OCI-LY3 (cell line): ENCODE measurements around the gene SLC6A12.

Experiments used
- H2AFZ ChIP-seq: fragments of 200-600, 300-600 bp; shearing (Covaris generic); 2 replicates; pipeline ENCODE4 v1.6.0; 2014; ENCODE audit warnings: antibody characterized with exemption, low read depth, low read length
- H3K27ac ChIP-seq: fragments of 200-600, 300-600 bp; sonication (generic); 2 replicates; pipeline ENCODE4 v1.5.1; 2014; ENCODE audit warnings: mild to moderate bottlenecking, low read length, moderate library complexity, mixed read lengths
- H3K27me3 ChIP-seq: fragments of 200-600, 300-600 bp; sonication (generic); 2 replicates; pipeline ENCODE4 v1.6.1; 2014; ENCODE audit warnings: low read depth, low read length, mixed read lengths
- H3K36me3 ChIP-seq: fragments of 200-600, 300-600 bp; sonication (generic); replicated peaks from 2 replicates; pipeline ENCODE3; 2014; ENCODE audit warnings: low read depth, low read length, mixed read lengths
- H3K4me1 ChIP-seq: fragments of 300-600, 200-600 bp; sonication (generic); 2 replicates; pipeline ENCODE4 v1.6.1; 2014; ENCODE audit warnings: low read length, mixed read lengths
- H3K4me2 ChIP-seq: fragments of 200-600, 300-600 bp; sonication (generic); 2 replicates; pipeline ENCODE4 v1.6.1; 2014; ENCODE audit warnings: low read length, mixed read lengths
- H3K4me3 ChIP-seq: fragments of 300-600, 200-600 bp; sonication (generic); 2 replicates; pipeline ENCODE4 v1.5.1; 2014; ENCODE audit warnings: antibody characterized with exemption, mild to moderate bottlenecking, low read length, moderate library complexity
- H3K79me2 ChIP-seq: fragments of 300-600, 200-600 bp; shearing (Covaris generic); 2 replicates; pipeline ENCODE4 v1.6.1; 2014; ENCODE audit warnings: mild to moderate bottlenecking, low read length, mixed read lengths
- H3K9ac ChIP-seq: fragments of 300-600, 200-600 bp; shearing (Covaris generic); 2 replicates; pipeline ENCODE4 v1.6.0; 2014; ENCODE audit warnings: mild to moderate bottlenecking, low read length, moderate library complexity
- H3K9me3 ChIP-seq: fragments of 200-600, 300-600 bp; shearing (Covaris generic); 2 replicates; pipeline ENCODE4 v1.6.1; 2014; ENCODE audit warnings: low read length, mixed read lengths; ENCODE audit not compliant: insufficient read depth
- H4K20me1 ChIP-seq: fragments of 200-600, 300-600 bp; sonication (generic); 2 replicates; pipeline ENCODE4 v1.6.1; 2016; ENCODE audit warnings: low read length, mixed read lengths; ENCODE audit not compliant: insufficient read depth
- EZH2phosphoT487 ChIP-seq: fragments of 200-600 bp; shearing (Covaris generic); IDR thresholded peaks from 2 replicates; pipeline ENCODE4 v1.6.1; 2018; ENCODE audit warnings: antibody characterized with exemption, mixed run types, low read depth
- TF ChIP-seq, protein P1 (sequence below): fragments of 200-600, 300-600 bp; sonication (generic); IDR thresholded peaks from 2 replicates; pipeline ENCODE4 v1.5.1; 2014; ENCODE audit warnings: antibody characterized with exemption, low read length, low read depth

Gene SLC6A12

GRCh38 chr12:254039-254438, 40.1 kb upstream of the SLC6A12 start:
- no peaks in the 10 kb centered on the region for H3K79me2 ChIP-seq
- H3K4me2 ChIP-seq = no peak overlapping the region
- H2AFZ ChIP-seq = no peak overlapping the region
- no peaks in the 10 kb centered on the region for H3K36me3 ChIP-seq
- no peaks in the 10 kb centered on the region for H3K4me1 ChIP-seq
- H4K20me1 ChIP-seq = no peaks in the 10 kb centered on the region
- H3K27ac ChIP-seq = no peak overlapping the region
- no peak overlapping the region for H3K9ac ChIP-seq
- H3K4me3 ChIP-seq = no peak overlapping the region
- no peaks in the 10 kb centered on the region for H3K9me3 ChIP-seq
- TF ChIP-seq EZH2phosphoT487 = no peak
- TF ChIP-seq, protein P1, sequence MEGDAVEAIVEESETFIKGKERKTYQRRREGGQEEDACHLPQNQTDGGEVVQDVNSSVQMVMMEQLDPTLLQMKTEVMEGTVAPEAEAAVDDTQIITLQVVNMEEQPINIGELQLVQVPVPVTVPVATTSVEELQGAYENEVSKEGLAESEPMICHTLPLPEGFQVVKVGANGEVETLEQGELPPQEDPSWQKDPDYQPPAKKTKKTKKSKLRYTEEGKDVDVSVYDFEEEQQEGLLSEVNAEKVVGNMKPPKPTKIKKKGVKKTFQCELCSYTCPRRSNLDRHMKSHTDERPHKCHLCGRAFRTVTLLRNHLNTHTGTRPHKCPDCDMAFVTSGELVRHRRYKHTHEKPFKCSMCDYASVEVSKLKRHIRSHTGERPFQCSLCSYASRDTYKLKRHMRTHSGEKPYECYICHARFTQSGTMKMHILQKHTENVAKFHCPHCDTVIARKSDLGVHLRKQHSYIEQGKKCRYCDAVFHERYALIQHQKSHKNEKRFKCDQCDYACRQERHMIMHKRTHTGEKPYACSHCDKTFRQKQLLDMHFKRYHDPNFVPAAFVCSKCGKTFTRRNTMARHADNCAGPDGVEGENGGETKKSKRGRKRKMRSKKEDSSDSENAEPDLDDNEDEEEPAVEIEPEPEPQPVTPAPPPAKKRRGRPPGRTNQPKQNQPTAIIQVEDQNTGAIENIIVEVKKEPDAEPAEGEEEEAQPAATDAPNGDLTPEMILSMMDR = no peak
- H3K27me3 ChIP-seq = peaks cover 18% of the 10 kb centered on the region; the same call in 1 of the 2 replicates

- Histone ChIP-seq H3K27ac (no peak overlapping the region), H3K79me2 (no peaks in the 10 kb centered on the region), H3K27me3 (peaks cover 18% of the 10 kb centered on the region; the same call in 1 of the 2 replicates), H3K9me3 (no peaks in the 10 kb centered on the region), H3K4me3 (no peak overlapping the region), H4K20me1 (no peaks in the 10 kb centered on the region), H3K4me1 (no peaks in the 10 kb centered on the region), H2AFZ (no peak overlapping the region), H3K9ac (no peak overlapping the region), H3K36me3 (no peaks in the 10 kb centered on the region), H3K4me2 (no peak overlapping the region)
- TF ChIP-seq EZH2phosphoT487 = no peak
- TF ChIP-seq, protein P1 = no peak
These were observed 39.3 kb upstream of the SLC6A12 start for GRCh38 chr12:253116-253831.

DNA sequence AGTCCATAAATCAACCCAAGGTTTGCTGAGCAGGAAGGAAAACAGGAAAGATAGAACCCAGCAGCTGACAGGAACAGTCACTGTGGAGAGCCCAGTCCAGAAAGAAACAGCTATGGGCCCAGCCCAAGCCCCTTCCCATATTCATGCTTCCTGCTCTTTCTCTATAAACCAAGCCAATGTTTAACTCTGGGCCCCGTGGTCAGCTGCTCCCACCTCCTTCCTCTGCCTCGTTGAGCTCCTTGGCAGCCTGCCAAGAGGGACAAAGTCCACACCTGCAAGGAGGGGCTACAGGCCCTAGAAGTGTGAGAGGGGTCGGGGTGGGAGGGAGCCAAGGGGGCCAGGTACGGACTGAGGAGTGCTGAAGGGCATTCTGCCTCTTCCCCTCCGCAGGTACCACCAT, 38.7 kb upstream of the SLC6A12 start:
- H3K9me3 ChIP-seq = no peaks in the 10 kb centered on the region
- H4K20me1 ChIP-seq = no peaks in the 10 kb centered on the region
- no peak overlapping the region for H2AFZ ChIP-seq
- TF ChIP-seq, protein P1 = no peak
- no peak for TF ChIP-seq EZH2phosphoT487
- no peaks in the 10 kb centered on the region for H3K36me3 ChIP-seq
- no peak overlapping the region for H3K4me3 ChIP-seq
- H3K9ac ChIP-seq = no peak overlapping the region
- H3K79me2 ChIP-seq = no peaks in the 10 kb centered on the region
- no peak overlapping the region for H3K4me2 ChIP-seq
- no peak overlapping the region for H3K27ac ChIP-seq
- H3K27me3 ChIP-seq = peaks cover 11% of the 10 kb centered on the region; the same call in 1 of the 2 replicates
- no peaks in the 10 kb centered on the region for H3K4me1 ChIP-seq

GRCh38 chr12:247271-247670, 33.3 kb upstream of the SLC6A12 start:
- Histone ChIP-seq H3K9me3 (peaks cover 5% of the 10 kb centered on the region; the same call in 1 of the 2 replicates), H3K27ac (no peak overlapping the region), H3K36me3 (no peaks in the 10 kb centered on the region), H3K79me2 (no peaks in the 10 kb centered on the region), H3K4me3 (no peak overlapping the region), H4K20me1 (no peaks in the 10 kb centered on the region), H3K9ac (no peak overlapping the region), H3K4me2 (no peak overlapping the region), H2AFZ (no peak overlapping the region), H3K4me1 (no peaks in the 10 kb centered on the region), H3K27me3 (peaks cover 6% of the 10 kb centered on the region; the same call in 1 of the 2 replicates)
- TF ChIP-seq EZH2phosphoT487 = no peak
- TF ChIP-seq, protein P1 = no peak
